ENCODE results near the gene HOTAIR.

HOTAIR gene

DNA sequence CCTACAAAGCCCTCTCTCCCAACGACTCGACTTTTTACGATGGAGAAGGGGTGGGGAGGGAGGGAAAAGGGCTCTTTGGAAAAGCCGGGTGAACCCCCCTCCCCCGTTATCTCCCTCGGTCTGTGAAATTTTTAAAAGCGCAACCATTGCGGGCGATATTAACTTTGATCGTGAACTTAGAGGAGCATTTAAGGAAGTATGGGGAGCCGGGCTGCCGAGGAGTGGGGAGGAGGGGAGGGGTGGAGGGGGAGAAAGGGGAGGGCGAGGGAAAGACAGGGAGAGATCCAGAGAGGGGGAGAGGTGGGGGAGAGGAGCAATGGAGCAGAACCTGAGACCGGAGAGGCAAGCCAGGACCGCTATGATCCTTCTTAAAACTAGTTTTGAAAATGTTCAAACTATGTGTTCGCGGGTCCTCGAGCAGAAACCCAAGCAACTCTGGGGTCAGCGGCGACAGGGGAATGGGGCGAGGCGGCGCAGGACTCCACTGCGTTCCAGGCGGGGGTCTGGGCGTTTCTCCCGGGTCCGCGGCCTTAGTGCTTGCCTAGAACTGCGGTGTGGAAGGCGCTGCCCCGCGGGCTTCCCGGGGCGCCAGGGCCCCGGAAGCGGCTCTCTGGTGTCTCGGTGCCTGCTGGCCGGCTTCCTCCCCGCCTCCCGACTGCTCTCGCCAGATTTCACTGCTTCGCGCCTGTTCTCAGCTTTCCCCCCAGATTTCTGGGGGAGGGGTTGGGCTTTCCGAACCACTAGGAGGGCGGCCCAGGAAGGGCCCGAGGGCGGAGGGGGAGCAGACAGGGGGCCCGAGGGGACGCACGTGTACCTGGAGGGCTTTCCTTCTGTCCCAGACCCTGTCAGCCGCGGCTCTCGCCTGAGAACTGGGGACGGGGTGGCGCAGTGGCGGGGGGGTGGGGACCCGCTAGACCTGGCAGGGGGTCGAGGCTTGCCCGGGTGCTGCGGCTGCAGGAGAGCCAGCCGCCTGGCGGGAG lies at the start of gene HOTAIR:
Gene HOTAIR, minus strand, starts transcription at position 871 of the 980 bp plus-strand sequence.
- no peak for DNase-seq

DNA sequence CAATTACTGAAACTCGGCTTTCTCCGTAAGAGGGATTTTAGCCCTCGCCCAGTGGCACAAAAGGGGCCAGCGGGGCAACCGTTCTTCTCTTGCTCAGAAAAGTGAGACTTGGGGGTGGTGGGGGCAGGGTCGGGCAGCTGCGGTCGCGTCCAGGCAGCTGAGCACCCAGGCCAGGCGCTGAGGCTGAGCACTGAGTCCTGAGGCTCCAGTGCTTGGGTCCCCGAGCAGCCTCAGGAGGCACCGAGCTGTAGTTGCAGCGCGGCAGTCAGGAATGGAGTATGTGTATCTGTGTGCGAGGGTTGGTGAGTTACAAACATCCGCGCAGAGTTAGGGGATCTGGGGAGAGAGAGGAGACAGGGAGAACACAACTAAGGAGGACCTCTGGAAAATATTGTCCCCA lies 49.4 kb upstream of the HOTAIR start:
- DNase-seq, result no peak

DNA sequence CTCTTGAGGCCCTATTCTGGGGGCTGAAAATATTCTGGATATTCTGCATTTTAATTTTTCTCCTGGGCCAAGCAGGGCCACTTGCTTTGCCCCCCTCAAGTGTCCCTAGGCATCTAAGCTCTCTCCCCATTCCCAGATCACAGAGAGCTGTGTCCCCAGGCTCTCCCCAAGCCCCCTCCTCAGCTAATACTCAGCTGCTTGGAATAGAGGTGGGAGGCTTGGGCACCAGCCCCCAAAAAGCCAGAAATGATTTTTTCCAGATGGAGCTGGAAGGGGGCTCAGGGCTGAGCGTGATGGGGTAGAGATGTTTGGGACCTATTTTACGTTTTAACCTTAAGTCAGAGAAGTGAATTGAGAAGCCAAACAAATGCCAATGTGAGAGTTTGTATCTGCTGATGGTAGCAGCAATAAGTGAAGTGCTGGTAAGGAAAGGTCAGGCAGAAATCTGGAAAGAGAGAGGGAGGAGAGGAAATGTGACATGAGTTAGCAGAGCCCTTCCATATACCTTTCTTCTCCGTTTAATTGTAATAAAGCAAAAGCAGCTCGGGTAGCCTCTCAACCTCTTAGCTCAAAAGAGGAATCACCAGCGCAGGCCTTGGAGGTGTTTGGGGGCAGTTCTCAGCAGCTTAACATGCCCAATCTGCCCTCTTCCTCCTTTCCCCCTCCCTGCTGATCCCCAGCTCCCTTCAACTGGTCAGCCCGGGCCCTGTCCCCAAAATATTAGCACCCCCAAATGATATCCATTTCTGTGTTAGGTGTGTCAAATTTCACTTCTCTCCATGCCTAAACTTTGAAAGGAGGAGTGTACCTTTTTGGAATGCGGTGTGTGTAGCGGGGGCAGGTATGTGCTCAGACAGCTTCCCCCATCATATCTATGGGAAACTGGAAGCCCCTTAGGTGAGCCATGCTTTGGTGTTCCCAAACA lies 48.5 kb upstream of the HOTAIR start:
- no peak for DNase-seq

DNA sequence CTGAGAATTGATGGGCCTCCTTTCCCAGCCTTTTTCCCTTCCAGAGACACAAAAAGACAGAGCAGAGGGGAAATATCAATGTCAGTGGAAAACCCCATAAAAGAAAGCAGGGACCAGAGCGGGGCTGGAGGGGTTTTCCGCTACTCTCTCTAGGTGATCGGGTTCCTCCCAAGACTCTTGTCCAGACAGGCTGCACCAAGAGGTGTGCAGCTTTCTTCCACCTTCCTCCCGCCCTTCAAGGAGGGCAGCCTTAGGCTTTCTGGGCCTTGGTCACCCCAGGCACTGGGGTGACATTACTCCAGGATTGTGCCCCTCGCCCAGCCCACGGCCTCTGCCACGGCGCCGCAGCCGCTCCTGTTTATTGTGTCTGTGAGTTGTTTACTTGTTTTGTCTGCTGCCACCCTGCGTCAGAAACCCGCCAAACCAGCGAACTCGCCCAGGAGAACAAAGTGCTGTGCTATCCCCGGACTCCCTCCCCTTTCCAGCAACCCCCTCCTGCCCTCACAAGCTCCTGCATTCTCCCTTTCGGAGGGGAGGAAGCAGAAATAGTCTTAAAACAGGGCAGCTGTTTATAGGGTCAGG lies 46.8 kb upstream of the HOTAIR start:
- DNase-seq, result no peak

DNA sequence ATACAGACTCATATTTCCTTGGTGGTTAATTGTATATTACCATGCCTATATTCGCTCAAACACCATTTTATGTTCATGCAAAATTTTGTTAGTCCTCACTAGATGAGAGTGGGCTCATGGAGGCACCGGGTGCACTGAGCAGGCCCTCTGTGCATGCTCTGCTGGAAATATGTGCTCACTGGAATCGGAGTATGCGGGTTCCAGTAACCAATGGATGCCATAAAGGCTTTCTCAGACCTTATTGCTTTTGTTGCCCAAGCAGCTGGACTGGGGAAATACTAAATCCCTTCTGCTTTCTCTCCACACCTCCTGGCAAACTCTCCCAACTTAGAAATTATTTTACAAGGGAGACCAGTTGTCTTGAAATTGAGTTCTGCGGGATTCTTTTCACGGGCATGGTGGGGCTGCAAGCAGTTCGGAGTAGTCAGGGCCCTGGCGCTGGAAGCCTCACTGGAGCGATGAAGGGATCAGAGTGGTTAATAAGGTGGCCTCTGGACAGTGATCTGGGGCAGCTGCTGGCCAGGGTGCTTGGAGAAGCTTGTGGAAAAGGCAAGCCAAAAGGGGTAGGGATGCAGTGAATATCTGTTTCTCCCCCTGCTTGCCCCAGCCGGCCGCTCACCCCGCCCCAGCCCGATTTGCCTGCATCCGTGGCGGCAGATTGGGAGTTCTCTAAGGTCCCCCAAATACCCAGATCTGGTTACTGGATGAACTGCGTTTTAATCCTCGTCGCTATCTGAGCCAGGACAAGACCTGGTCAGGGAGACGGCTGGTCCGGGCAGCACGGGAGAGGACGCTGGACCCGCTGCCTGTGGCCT lies 46.0 kb upstream of the HOTAIR start:
- DNase-seq, result no peak

DNA sequence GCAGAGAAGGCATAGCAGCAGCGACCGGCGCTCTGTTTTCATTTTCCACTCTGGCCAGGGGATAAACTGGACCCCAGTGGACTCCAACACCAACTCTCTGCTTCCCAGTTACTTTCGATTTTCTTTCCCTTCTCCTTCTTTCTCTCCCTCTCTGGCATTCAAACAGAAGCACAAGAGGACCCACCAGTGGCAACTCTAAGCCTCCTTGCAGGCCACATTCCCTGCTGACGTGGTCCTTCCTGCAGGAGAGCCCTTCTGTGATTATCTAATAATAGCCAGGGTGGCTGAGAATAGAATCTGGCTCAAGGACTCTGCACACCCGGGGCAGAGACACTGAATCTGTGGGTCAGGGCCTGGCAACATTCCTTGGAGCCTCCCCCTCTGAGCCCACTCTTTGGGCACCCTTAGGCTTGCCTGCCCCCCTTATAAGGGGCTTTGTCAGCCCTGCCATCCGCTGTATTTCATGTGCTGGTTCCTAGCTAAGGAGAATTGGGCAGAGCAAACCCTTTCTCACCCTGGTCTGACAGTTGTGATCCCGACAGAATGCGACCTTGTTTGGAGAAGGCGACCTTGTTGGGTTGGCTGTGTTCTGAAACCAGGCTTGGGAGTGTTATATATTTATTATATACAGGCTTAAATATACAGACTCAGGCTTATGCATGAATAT lies 45.3 kb upstream of the HOTAIR start:
- DNase-seq, result no peak

DNA sequence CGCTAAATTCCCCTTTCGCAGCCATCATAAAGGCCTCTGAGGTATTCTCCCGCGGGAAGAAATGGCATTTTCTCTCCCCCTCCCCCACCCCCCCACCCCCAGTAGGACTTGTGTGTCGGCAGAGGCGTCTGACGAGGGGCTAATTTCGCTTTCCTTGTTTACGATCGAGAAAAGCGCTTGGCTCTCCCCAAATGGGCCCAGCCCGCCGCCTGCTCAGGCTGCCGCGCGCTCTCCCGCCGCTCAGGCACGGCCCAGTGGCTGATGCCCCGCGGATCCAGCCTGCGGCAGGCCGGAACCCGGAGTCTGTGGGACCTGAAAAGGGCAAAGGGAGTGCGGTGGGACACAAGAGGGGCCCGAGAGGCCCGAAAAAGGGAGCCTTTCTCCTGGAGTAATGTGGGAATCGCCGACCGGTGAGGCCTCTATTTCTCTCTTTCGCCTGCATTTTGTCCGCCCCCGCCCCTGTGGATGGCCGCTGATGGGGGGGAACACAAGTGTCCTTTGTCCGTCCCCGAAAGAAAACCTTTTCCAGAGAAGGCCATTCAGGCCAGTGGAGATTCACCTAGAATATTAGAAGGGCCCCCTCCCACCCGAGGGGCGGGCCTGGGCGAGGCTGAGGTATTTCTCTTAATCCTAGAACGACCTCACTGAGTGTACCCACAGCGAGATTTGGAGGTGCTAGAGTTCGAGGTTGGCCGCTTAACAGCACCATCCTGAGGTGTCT lies 44.5 kb upstream of the HOTAIR start:
- DNase-seq, result no peak

DNA sequence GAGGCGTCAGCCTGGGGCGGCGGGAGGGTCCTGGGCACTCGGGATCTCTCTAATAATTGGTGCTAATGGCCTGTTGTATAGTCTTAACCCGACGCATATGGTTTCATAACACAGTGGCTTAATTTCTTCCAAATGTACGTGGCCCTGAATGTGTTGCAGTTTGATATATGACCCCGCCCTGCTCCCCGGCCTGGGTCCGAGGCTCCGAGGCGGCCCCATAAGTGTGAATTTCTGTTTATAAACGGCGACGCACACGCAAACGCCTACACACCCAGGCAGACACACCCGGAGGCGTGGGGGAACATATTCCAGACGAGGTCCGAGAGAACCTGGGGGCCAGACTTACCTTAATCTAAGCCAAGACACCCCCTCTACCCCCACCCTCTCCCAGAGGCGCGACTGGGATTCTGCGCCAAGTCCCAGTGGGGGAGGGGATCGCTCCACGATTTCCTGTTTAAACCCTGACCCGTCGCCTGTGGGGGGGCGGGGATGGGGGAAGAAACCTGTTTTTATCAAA lies 43.8 kb upstream of the HOTAIR start:
- no peak for DNase-seq

DNA sequence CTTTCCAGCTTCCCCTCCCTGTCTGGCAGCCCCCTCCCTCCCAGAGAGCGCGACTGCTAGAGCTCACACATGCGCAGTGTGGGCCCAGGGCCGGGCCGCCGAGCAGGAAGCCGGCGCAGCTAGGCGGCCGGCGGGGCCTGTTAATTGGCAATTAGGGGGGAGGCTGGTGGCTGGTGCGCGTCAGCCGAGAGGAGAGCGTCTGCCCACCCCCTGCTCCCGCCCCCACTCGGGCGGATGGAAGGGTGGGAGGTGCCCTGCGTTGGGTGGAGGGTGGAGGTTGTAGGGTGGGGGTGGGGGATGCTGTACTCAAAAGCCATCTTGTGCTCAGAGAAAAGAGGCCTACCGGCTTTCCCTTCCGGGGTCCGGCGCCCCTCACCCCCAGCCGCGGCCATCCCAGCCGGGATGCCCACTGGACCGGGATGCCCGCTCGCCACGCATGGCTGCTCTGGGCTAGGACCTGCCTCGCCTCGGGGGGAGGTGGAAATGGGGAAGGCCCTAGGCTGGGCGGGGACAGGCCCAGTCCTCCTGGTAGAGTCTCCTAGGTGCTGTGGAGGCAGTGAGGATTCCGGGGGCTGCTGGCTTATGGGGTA lies 43.2 kb upstream of the HOTAIR start:
- peak; percentile 83 for DNase-seq

DNA sequence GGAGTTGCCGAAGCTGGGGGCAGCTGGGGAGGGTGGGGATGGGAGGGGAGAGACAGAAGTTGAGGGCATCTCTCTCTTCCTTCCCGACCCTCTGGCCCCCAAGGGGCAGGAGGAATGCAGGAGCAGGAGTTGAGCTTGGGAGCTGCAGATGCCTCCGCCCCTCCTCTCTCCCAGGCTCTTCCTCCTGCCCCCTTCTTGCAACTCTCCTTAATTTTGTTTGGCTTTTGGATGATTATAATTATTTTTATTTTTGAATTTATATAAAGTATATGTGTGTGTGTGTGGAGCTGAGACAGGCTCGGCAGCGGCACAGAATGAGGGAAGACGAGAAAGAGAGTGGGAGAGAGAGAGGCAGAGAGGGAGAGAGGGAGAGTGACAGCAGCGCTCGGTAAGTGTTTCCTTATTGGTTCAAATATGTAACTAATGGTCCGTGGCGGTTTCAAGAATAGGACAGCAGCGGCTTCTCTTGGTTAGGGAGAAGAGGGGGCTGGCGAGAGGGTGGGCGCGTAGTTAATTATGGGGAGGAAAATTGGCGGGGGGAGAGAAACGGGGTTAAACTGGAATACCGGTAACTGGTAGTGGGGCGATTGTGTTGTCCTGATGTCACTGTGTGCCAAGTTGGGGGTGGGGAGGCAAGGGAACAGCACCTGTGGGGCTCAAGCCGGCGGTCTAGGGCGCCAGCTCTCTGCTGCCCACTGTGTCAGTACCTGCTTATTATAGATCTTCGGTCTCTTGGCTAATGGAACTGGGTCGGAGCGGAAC lies 42.5 kb upstream of the HOTAIR start:
- DNase-seq, result no peak

DNA sequence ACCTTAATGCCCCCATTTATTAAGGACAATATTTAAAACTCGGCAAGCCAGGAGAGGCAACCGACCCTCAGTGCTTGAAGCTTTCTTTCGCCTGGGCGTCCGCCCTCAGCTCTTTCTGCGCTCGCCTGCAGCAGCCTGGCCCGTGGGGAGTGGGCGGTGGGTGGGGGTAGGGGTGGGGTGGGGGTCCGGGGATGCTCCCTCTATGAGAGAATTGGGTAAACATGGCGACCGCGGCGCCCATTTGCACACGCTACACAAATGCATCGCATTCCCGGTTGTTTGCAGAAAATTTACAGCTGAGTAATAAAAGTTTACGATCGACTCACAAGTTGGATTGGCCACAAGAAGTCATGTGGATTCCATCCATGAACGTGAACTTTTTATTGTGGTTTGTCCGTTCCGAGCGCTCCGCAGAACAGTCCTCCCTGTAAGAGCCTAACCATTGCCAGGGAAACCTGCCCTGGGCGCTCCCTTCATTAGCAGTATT lies 41.8 kb upstream of the HOTAIR start:
- DNase-seq, result no peak

DNA sequence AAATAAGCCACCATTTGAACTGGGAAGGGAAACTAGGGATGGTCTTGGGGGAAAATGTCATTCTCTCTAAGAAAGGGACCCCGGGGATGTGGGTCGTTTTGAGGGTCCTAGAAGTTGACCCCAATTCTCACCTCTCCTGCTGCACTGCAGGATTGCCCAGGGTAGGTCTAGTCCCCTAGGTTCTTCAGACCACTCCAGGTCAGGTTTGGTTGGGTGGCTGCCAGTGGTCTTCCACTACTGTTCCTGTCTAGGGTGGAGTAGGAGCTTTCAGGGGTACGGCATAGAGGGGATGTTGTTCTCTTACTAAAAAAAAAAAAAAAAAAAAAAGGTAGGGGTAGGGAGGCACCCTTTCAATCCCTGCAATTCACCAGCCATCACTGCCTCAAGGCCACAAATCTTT lies 41.3 kb upstream of the HOTAIR start:
- no peak for DNase-seq

DNA sequence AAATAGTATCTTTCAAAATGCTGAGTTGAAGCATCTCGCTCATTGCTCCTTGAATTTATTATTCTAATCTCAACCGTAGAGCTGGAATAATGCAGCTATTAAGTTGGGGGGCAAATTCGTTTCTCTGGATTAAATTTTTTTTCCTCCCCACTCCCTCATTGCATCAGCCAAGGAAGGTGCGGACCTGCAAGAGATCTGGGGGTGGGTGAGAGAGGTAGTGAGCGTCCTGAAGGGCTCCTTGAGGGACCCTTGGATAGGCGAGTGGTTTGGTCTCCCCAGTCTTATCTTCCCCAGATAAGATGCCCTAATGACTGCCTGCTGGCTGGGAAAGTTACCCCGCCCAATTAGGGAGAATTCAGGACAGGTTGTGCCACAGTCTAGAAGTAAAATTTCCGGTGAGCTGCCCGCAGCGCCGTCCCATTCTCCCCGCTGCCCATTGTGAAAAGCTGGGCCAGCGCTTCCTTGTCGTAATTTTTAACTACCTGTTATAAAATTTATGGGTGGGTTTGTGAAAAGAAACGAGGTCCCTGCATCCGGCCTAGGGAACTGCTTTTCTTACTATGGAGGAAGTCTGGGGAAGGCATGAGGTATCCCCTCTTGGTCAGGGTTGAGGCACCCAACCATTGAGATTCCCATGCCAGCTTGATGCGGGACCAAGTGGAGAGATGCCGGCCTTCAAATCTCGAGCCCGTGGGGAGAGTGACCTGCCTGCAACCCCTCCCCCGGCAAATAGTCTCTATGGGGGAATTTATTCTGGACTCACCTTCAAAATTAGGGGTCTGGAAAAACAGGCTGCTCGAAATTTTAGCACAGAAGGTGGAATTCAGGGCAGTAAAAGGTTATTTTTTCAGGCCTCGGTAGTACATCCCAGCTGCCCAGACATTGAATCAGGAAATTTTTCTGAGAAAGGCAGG lies 40.5 kb upstream of the HOTAIR start:
- no peak for DNase-seq

DNA sequence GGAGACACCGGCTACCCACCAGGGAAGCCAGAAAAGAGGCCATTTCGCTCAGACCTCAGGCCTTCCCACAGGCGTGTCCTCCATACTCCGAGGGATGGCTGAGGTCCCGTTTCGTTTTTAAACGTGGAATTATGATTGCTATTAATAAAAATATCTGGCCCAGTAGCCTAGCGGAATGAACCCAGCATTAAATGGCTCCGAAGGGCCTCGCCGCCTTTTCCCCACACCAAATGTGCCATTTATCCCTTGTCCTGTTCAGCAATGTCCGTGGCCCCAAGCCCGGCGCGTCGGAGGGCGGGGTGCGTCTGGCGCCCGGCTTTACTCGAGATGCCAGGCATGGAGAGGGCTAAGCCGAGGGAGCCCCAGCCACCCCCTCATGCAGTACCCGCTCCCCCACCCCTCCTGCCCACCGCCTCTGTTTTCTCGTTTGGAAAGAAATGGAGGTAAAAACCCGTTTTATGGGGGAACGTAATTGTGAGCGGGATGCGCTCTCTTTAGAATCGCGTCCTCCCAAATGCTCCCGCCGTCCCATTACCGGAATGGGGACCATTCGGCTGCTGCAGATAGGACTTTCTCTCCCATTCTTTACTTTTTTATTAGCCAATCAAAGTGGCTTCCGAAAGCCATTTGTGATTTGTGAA lies 39.7 kb upstream of the HOTAIR start:
- no peak for DNase-seq

DNA sequence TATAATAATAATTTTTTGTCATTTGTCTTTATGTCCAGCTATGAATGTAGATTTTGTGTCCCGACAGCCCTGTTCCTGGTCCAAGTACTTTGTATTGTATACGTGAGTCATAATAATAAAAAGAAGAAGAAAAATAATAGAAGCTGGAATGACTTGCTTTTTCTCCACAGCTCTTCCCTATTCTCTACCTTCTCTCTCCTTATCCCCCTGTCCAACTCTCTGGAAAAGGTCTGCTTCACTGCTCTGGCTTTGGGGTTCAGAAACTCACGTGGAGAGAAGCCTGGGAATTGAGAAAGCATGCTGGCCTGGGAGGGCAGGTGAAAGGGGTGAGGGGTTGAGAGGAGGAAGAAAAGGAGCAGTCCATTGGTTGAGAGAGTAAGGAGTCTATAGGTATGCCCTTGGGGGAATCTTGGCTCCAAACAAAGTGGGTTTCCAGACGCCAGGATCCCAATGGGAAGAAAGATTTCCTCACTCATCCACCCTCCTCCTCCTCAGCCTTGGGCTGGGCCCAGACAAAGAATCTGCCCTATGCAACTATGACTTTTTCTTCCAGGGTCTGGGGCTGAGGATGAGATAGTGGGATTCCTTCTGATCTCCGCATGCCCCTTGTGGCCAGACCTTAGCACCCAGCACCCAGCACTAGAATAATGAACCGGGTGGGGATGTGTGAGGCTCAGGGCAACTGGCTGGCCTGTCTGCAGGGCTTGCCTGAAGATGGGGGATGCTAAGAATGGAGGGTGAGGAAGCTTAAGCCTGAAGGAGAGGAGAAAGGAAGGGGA lies 38.1 kb upstream of the HOTAIR start:
- no peak for DNase-seq

DNA sequence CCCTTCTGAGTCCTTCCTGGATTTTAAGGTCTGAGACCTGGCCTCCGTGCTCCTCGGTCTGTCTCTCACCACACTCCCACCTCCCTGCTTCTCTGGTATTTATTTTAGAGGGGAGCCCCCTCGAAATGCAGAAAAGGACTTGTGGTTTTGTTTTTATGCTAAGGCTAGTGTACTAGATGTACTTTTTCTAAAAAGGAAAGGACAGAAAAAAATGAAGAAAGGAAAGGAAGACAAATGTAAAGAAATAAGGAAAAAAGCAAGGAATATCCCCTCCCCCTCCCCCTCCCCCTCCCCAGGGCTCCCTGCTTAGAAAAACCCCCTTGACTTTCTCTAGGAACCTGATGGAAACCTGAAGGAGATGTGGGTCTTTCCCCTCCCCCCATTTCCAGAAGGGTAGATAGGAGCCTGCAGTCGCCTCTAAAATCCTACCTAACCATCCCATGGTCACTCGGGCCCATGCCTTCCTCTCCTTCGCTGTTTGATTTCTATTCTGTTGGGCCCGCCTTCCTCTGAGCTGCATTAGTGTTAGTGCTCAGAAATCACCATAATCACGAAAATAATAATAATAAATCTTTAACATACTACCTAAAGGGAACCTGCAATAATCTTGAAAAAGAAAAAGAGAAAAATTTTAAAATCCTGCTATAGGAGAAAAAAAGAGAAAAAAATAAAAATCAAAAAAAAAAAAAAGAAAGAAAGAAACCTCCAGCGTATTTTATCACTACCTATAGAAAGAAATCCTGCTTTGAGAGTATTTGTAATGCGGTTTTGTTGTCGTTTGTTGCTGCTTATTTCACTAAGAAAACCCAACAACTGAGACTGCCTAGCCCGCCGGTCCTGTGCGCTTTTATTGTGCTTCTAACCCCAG lies 37.1 kb upstream of the HOTAIR start:
- DNase-seq, result no peak

Measured in CD4-positive, alpha-beta T cell treated with Interleukin-17A for 1 hour (primary cell).